Ishikawa (cell line): ENCODE measurements around the gene LRRC14B.

Experiments used
- CEBPB ChIP-seq: IDR thresholded peaks from 2 replicates; pipeline ENCODE4 v1.6.1; 2012
- CREB1 ChIP-seq: IDR thresholded peaks from 2 replicates; pipeline ENCODE4 v1.6.1; 2012; ENCODE audit warnings: low read depth
- EGR1 ChIP-seq: IDR thresholded peaks from 2 replicates; pipeline ENCODE4 v1.6.1; 2012
- EP300 ChIP-seq: IDR thresholded peaks from 2 replicates; pipeline ENCODE4 v1.6.1; 2012; ENCODE audit warnings: borderline replicate concordance
- FOXM1 ChIP-seq: IDR thresholded peaks from 2 replicates; pipeline ENCODE4 v1.6.1; 2012; ENCODE audit warnings: low read depth, borderline replicate concordance
- MAX ChIP-seq: IDR thresholded peaks from 2 replicates; pipeline ENCODE4 v1.6.1; 2012
- NFIC ChIP-seq: IDR thresholded peaks from 2 replicates; pipeline ENCODE4 v1.6.1; 2012
- RAD21 ChIP-seq: IDR thresholded peaks from 2 replicates; pipeline ENCODE4 v1.6.1; 2012; ENCODE audit warnings: low read depth
- REST ChIP-seq: IDR thresholded peaks from 2 replicates; pipeline ENCODE4 v1.6.1; 2012; ENCODE audit warnings: low read depth, mild to moderate bottlenecking
- TAF1 ChIP-seq: IDR thresholded peaks from 2 replicates; pipeline ENCODE4 v1.6.1; 2012; ENCODE audit warnings: low read depth, mild to moderate bottlenecking
- TCF12 ChIP-seq: IDR thresholded peaks from 2 replicates; pipeline ENCODE4 v1.6.1; 2012; ENCODE audit warnings: low read depth
- TEAD4 ChIP-seq: IDR thresholded peaks from 2 replicates; pipeline ENCODE4 v1.6.1; 2012
- USF1 ChIP-seq: IDR thresholded peaks from 2 replicates; pipeline ENCODE4 v1.6.1; 2012
- YY1 ChIP-seq: IDR thresholded peaks from 2 replicates; pipeline ENCODE4 v1.6.1; 2012; ENCODE audit warnings: low read depth
- ZBTB7A ChIP-seq: IDR thresholded peaks from 2 replicates; pipeline ENCODE4 v1.6.1; 2012; ENCODE audit warnings: low read depth

Gene LRRC14B

GRCh38 chr5:181566-181965 is 9.7 kb upstream of the LRRC14B start:
- TF ChIP-seq CREB1, result no peak
- no peak for TF ChIP-seq USF1
- no peak for TF ChIP-seq CEBPB
- TF ChIP-seq NFIC, result no peak
- TF ChIP-seq TCF12, result no peak
- TF ChIP-seq YY1, result no peak
- TF ChIP-seq RAD21, result no peak
- no peak for TF ChIP-seq REST
- TF ChIP-seq MAX, result no peak
- no peak for TF ChIP-seq EGR1
- no peak for TF ChIP-seq EP300

- TF ChIP-seq RAD21 (no peak), ZBTB7A (no peak), CREB1 (no peak), EGR1 (no peak), REST (no peak), YY1 (no peak), TCF12 (no peak), MAX (no peak), FOXM1 (no peak)
Observed at GRCh38 chr5:182126-182525, 9.2 kb upstream of the LRRC14B start.

- no peak for TF ChIP-seq MAX
- no peak for TF ChIP-seq REST
- no peak for TF ChIP-seq NFIC
Observed at GRCh38 chr5:184471-184870, 6.8 kb upstream of the LRRC14B start.

GRCh38 chr5:185095-186070 is 5.9 kb upstream of the LRRC14B start:
- TF ChIP-seq TCF12, result no peak
- no peak for TF ChIP-seq REST
- no peak for TF ChIP-seq EGR1
- no peak for TF ChIP-seq CEBPB
- TF ChIP-seq ZBTB7A, result no peak
- no peak for TF ChIP-seq TEAD4
- no peak for TF ChIP-seq RAD21
- no peak for TF ChIP-seq FOXM1
- TF ChIP-seq TAF1, result no peak
- no peak for TF ChIP-seq USF1
- TF ChIP-seq EP300, result no peak
- TF ChIP-seq MAX, result no peak
- no peak for TF ChIP-seq CREB1
- TF ChIP-seq YY1, result no peak
- TF ChIP-seq NFIC, result no peak
